ENCODE results near the gene MRRF.

MRRF gene

GRCh38 chr9:122274055-122274454, 9.4 kb downstream of the MRRF start:
- Histone ChIP-seq H3K27ac (ENCODE audit: low read depth, low read length) (no peak overlapping the region), H3K36me3 (ENCODE audit: control insufficient read depth in 1 of 2, insufficient read depth in 2 of 2, low read length in 2 of 2) (peaks cover 11 to 27% of the 10 kb centered on the region in 2 donors), H3K4me1 (ENCODE audit: control insufficient read depth in 1 of 2, insufficient read depth in 2 of 2, low read length in 2 of 2) (peaks cover 0 to 19% of the 10 kb centered on the region in 2 donors), H3K4me3 (ENCODE audit: low read depth in 1 of 2, low read length in 2 of 2) (no peak overlapping the region), H3K27me3 (ENCODE audit: control insufficient read depth in 1 of 2, insufficient read depth in 2 of 2, low read length in 2 of 2) (no peaks in the 10 kb centered on the region), H3K9me3 (ENCODE audit: control insufficient read depth in 1 of 2, low read length in 2 of 2) (no peaks in the 10 kb centered on the region), H3K9ac (ENCODE audit: low read depth in 1 of 2, low read length in 2 of 2) (no peak overlapping the region)

- Histone ChIP-seq H3K27me3 (ENCODE audit: control insufficient read depth in 1 of 2, insufficient read depth in 2 of 2, low read length in 2 of 2) (no peaks in the 10 kb centered on the region), H3K4me3 (ENCODE audit: low read depth in 1 of 2, low read length in 2 of 2) (no peak overlapping the region), H3K9me3 (ENCODE audit: control insufficient read depth in 1 of 2, low read length in 2 of 2) (no peaks in the 10 kb centered on the region), H3K4me1 (ENCODE audit: control insufficient read depth in 1 of 2, insufficient read depth in 2 of 2, low read length in 2 of 2) (peaks cover 0 to 18% of the 10 kb centered on the region in 2 donors), H3K36me3 (ENCODE audit: control insufficient read depth in 1 of 2, insufficient read depth in 2 of 2, low read length in 2 of 2) (peaks cover 9 to 32% of the 10 kb centered on the region in 2 donors), H3K27ac (ENCODE audit: low read depth, low read length) (no peak overlapping the region), H3K9ac (ENCODE audit: low read depth in 1 of 2, low read length in 2 of 2) (no peak overlapping the region)
Measured at GRCh38 chr9:122276096-122276495, 11.4 kb downstream of the MRRF start.

GRCh38 chr9:122277285-122277897, 12.7 kb downstream of the MRRF start:
- Histone ChIP-seq H3K4me1 (ENCODE audit: control insufficient read depth in 1 of 2, insufficient read depth in 2 of 2, low read length in 2 of 2) (peaks cover 0 to 7% of the 10 kb centered on the region in 2 donors), H3K36me3 (ENCODE audit: control insufficient read depth in 1 of 2, insufficient read depth in 2 of 2, low read length in 2 of 2) (peaks cover 4 to 34% of the 10 kb centered on the region in 2 donors), H3K27me3 (ENCODE audit: control insufficient read depth in 1 of 2, insufficient read depth in 2 of 2, low read length in 2 of 2) (no peaks in the 10 kb centered on the region), H3K9me3 (ENCODE audit: control insufficient read depth in 1 of 2, low read length in 2 of 2) (no peaks in the 10 kb centered on the region), H3K27ac (ENCODE audit: low read depth, low read length) (no peak overlapping the region), H3K4me3 (ENCODE audit: low read depth in 1 of 2, low read length in 2 of 2) (no peak overlapping the region), H3K9ac (ENCODE audit: low read depth in 1 of 2, low read length in 2 of 2) (no peak overlapping the region)

GRCh38 chr9:122281368-122281767, 16.7 kb downstream of the MRRF start:
- Histone ChIP-seq H3K36me3 (ENCODE audit: control insufficient read depth in 1 of 2, insufficient read depth in 2 of 2, low read length in 2 of 2) (peaks cover 19 to 51% of the 10 kb centered on the region in 2 donors), H3K9ac (ENCODE audit: low read depth in 1 of 2, low read length in 2 of 2) (no peak overlapping the region), H3K27me3 (ENCODE audit: control insufficient read depth in 1 of 2, insufficient read depth in 2 of 2, low read length in 2 of 2) (no peaks in the 10 kb centered on the region), H3K4me3 (ENCODE audit: low read depth in 1 of 2, low read length in 2 of 2) (no peak overlapping the region), H3K9me3 (ENCODE audit: control insufficient read depth in 1 of 2, low read length in 2 of 2) (no peaks in the 10 kb centered on the region), H3K4me1 (ENCODE audit: control insufficient read depth in 1 of 2, insufficient read depth in 2 of 2, low read length in 2 of 2) (no peaks in the 10 kb centered on the region), H3K27ac (ENCODE audit: low read depth, low read length) (no peak overlapping the region)

GRCh38 chr9:122286764-122287163, 22.1 kb downstream of the MRRF start:
- no peaks in the 10 kb centered on the region for H3K4me1 ChIP-seq (ENCODE audit: control insufficient read depth in 1 of 2, insufficient read depth in 2 of 2, low read length in 2 of 2)
- no peaks in the 10 kb centered on the region for H3K9me3 ChIP-seq (ENCODE audit: control insufficient read depth in 1 of 2, low read length in 2 of 2)
- H3K9ac ChIP-seq (ENCODE audit: low read depth in 1 of 2, low read length in 2 of 2), result no peak overlapping the region
- no peak overlapping the region for H3K27ac ChIP-seq (ENCODE audit: low read depth, low read length)
- peaks cover 43 to 75% of the 10 kb centered on the region in 2 donors for H3K36me3 ChIP-seq (ENCODE audit: control insufficient read depth in 1 of 2, insufficient read depth in 2 of 2, low read length in 2 of 2)
- H3K4me3 ChIP-seq (ENCODE audit: low read depth in 1 of 2, low read length in 2 of 2), result no peak overlapping the region
- H3K27me3 ChIP-seq (ENCODE audit: control insufficient read depth in 1 of 2, insufficient read depth in 2 of 2, low read length in 2 of 2), result no peaks in the 10 kb centered on the region

- Histone ChIP-seq H3K4me1 (ENCODE audit: control insufficient read depth in 1 of 2, insufficient read depth in 2 of 2, low read length in 2 of 2) (no peaks in the 10 kb centered on the region), H3K9me3 (ENCODE audit: control insufficient read depth in 1 of 2, low read length in 2 of 2) (no peaks in the 10 kb centered on the region), H3K36me3 (ENCODE audit: control insufficient read depth in 1 of 2, insufficient read depth in 2 of 2, low read length in 2 of 2) (peaks cover 47 to 75% of the 10 kb centered on the region in 2 donors), H3K27me3 (ENCODE audit: control insufficient read depth in 1 of 2, insufficient read depth in 2 of 2, low read length in 2 of 2) (no peaks in the 10 kb centered on the region), H3K4me3 (ENCODE audit: low read depth in 1 of 2, low read length in 2 of 2) (no peak overlapping the region), H3K9ac (ENCODE audit: low read depth in 1 of 2, low read length in 2 of 2) (no peak overlapping the region), H3K27ac (ENCODE audit: low read depth, low read length) (no peak overlapping the region)
Measured at GRCh38 chr9:122287214-122287720, 22.6 kb downstream of the MRRF start.

GRCh38 chr9:122291458-122291857, 26.8 kb downstream of the MRRF start:
- no peak overlapping the region for H3K9ac ChIP-seq (ENCODE audit: low read depth in 1 of 2, low read length in 2 of 2)
- no peaks in the 10 kb centered on the region for H3K4me1 ChIP-seq (ENCODE audit: control insufficient read depth in 1 of 2, insufficient read depth in 2 of 2, low read length in 2 of 2)
- no peak overlapping the region for H3K4me3 ChIP-seq (ENCODE audit: low read depth in 1 of 2, low read length in 2 of 2)
- H3K27me3 ChIP-seq (ENCODE audit: control insufficient read depth in 1 of 2, insufficient read depth in 2 of 2, low read length in 2 of 2), result no peaks in the 10 kb centered on the region
- H3K36me3 ChIP-seq (ENCODE audit: control insufficient read depth in 1 of 2, insufficient read depth in 2 of 2, low read length in 2 of 2), result peaks cover 42 to 72% of the 10 kb centered on the region in 2 donors
- H3K27ac ChIP-seq (ENCODE audit: low read depth, low read length), result no peak overlapping the region
- H3K9me3 ChIP-seq (ENCODE audit: control insufficient read depth in 1 of 2, low read length in 2 of 2), result no peaks in the 10 kb centered on the region

GRCh38 chr9:122294531-122294930, 29.8 kb downstream of the MRRF start:
- Histone ChIP-seq H3K9ac (ENCODE audit: low read depth in 1 of 2, low read length in 2 of 2) (no peak overlapping the region), H3K9me3 (ENCODE audit: control insufficient read depth in 1 of 2, low read length in 2 of 2) (no peaks in the 10 kb centered on the region), H3K27ac (ENCODE audit: low read depth, low read length) (no peak overlapping the region), H3K4me1 (ENCODE audit: control insufficient read depth in 1 of 2, insufficient read depth in 2 of 2, low read length in 2 of 2) (no peaks in the 10 kb centered on the region), H3K36me3 (ENCODE audit: control insufficient read depth in 1 of 2, insufficient read depth in 2 of 2, low read length in 2 of 2) (peaks cover 23 to 65% of the 10 kb centered on the region in 2 donors), H3K4me3 (ENCODE audit: low read depth in 1 of 2, low read length in 2 of 2) (no peak overlapping the region), H3K27me3 (ENCODE audit: control insufficient read depth in 1 of 2, insufficient read depth in 2 of 2, low read length in 2 of 2) (no peaks in the 10 kb centered on the region)

GRCh38 chr9:122297512-122297911, 32.8 kb downstream of the MRRF start:
- no peak overlapping the region for H3K9ac ChIP-seq (ENCODE audit: low read depth in 1 of 2, low read length in 2 of 2)
- no peak overlapping the region for H3K4me3 ChIP-seq (ENCODE audit: low read depth in 1 of 2, low read length in 2 of 2)
- H3K27me3 ChIP-seq (ENCODE audit: control insufficient read depth in 1 of 2, insufficient read depth in 2 of 2, low read length in 2 of 2), result no peaks in the 10 kb centered on the region
- no peak overlapping the region for H3K27ac ChIP-seq (ENCODE audit: low read depth, low read length)
- no peaks in the 10 kb centered on the region for H3K9me3 ChIP-seq (ENCODE audit: control insufficient read depth in 1 of 2, low read length in 2 of 2)
- no peaks in the 10 kb centered on the region for H3K4me1 ChIP-seq (ENCODE audit: control insufficient read depth in 1 of 2, insufficient read depth in 2 of 2, low read length in 2 of 2)
- H3K36me3 ChIP-seq (ENCODE audit: control insufficient read depth in 1 of 2, insufficient read depth in 2 of 2, low read length in 2 of 2), result peaks cover 23 to 57% of the 10 kb centered on the region in 2 donors

- Histone ChIP-seq H3K9me3 (ENCODE audit: control insufficient read depth in 1 of 2, low read length in 2 of 2) (no peaks in the 10 kb centered on the region), H3K36me3 (ENCODE audit: control insufficient read depth in 1 of 2, insufficient read depth in 2 of 2, low read length in 2 of 2) (peaks cover 25 to 68% of the 10 kb centered on the region in 2 donors), H3K27me3 (ENCODE audit: control insufficient read depth in 1 of 2, insufficient read depth in 2 of 2, low read length in 2 of 2) (no peaks in the 10 kb centered on the region), H3K4me3 (ENCODE audit: low read depth in 1 of 2, low read length in 2 of 2) (no peak overlapping the region), H3K4me1 (ENCODE audit: control insufficient read depth in 1 of 2, insufficient read depth in 2 of 2, low read length in 2 of 2) (no peaks in the 10 kb centered on the region), H3K9ac (ENCODE audit: low read depth in 1 of 2, low read length in 2 of 2) (no peak overlapping the region), H3K27ac (ENCODE audit: low read depth, low read length) (no peak overlapping the region)
Measured at GRCh38 chr9:122302237-122303093, 37.8 kb downstream of the MRRF start.
